Heart left ventricle (tissue), 16 donors: ENCODE data around the gene PLPPR2. TPM values are rescaled to one million over a fixed set of nuclear protein-coding genes. Genes with fewer than 3 reads are reported as not detected.

Experiments
- ATAC-seq, 4 donors: fragments of 200-7000 bp; cut with Tn5 transposase; one replicate each; pipeline ENCODE4 v1.9.1; 2020 to 2022; ENCODE audit warnings: moderate library complexity in 4 of 4, mild to moderate bottlenecking in 3 of 4, moderate number of reproducible peaks in 1 of 4
- DNase-seq, 5 donors: peaks; one replicate each; pipeline ENCODE4 v3.0.0-alpha.2; 2020
- H3K27ac ChIP-seq, 12 donors: fragments of 200-600 bp; sonication (generic) in 4 of 12; one replicate each; pipeline versions ENCODE4 v1.5.0 to v1.8.0; 2016 to 2022; ENCODE audit warnings: mild to moderate bottlenecking in 2 of 12
- H3K27me3 ChIP-seq, 9 donors: fragments of 200-600 bp; sonication (generic) in 2 of 9; one replicate each; pipeline versions ENCODE4 v1.5.1 to v1.8.0; 2016 to 2022; ENCODE audit warnings: mild to moderate bottlenecking in 3 of 9
- H3K36me3 ChIP-seq, 9 donors: fragments of 200-600 bp; sonication (generic) in 2 of 9; one replicate each; pipeline versions ENCODE4 v1.5.0 to v1.8.0; 2018 to 2022; ENCODE audit warnings: mild to moderate bottlenecking in 2 of 9
- H3K4me1 ChIP-seq, 12 donors: fragments of 200-600 bp; sonication (generic) in 4 of 12; one replicate each; pipeline versions ENCODE4 v1.5.0 to v1.8.0; 2016 to 2022; ENCODE audit warnings: mild to moderate bottlenecking in 3 of 12
- H3K4me3 ChIP-seq, 12 donors: fragments of 200-600 bp; sonication (generic) in 4 of 12; one replicate each; pipeline versions ENCODE4 v1.5.0 to v1.8.0; 2017 to 2022; ENCODE audit warnings: mild to moderate bottlenecking in 9 of 12, moderate library complexity in 4 of 12
- H3K9me3 ChIP-seq, 12 donors: fragments of 200-600 bp; sonication (generic) in 4 of 12; one replicate each; pipeline versions ENCODE4 v1.5.0 to v1.8.0; 2016 to 2022; ENCODE audit warnings: mild to moderate bottlenecking in 1 of 12
- CTCF ChIP-seq, 12 donors: fragments of 200-600 bp; sonication (generic) in 4 of 12; IDR thresholded peaks; one replicate each; pipeline versions ENCODE4 v1.5.0 to v1.8.0; 2018 to 2022; ENCODE audit warnings: antibody characterized with exemption in 12 of 12, mild to moderate bottlenecking in 5 of 12
- POLR2A ChIP-seq, 2 donors: fragments of 450-650 bp; IDR thresholded peaks; one replicate each; pipeline ENCODE4 v1.6.1; 2017; ENCODE audit warnings: antibody characterized with exemption in 2 of 2, mild to moderate bottlenecking in 2 of 2, moderate library complexity in 2 of 2
- WGBS, 4 donors: extraction: QIAGEN DNeasy Blood & Tissue Kit in 2 of 4; methylation state at CpG; one replicate each; pipeline versions ENCODE4 v1.1.5 to v1.1.7; 2013 to 2018; 5-methylcytosine and 5-hydroxymethylcytosine counted together
- intact Hi-C, 10 donors: fragments of 100-400 bp; cut with DNase I; formaldehyde crosslinking; loops; one replicate each; pipeline versions ENCODE4 v1.11.1 to v1.14.2; 2022
- polyA plus RNA-seq, 2 donors: library from polyadenylated mRNA; stranded (reverse); fragments of 200-250 nt; gene quantifications; one replicate each; pipeline ENCODE4 v1.2.3, GENCODE V29; 2013
- total RNA-seq, 9 donors: library from RNA; depleted of rRNA in 2 of 9; stranded (reverse); fragments of >200 nt in 2 of 9; fragmentation: NEBNext Ultra II Directional in 3 of 9; extraction: Animal tissue kit (Norgen Biotek cat#: 25700) in 3 of 9; gene quantifications; one replicate each; pipeline versions ENCODE4 v1.1.0 to v1.2.4, GENCODE V29; 2016 to 2023
- donor health status: ischemic (EF 13 %, LVEDD 7.1; RV severe dilation, severe dysfunction).
- donor health status: healthy with polysubstance abuse.
- donor health status: DM: no; HTN: yes; CAD: no.
- donor health status: DM: no; HTN: no; CAD: no.
- donor health status: ischemic (EF 25% LVEDD 6.9; RV normal size, moderate dysfunction).
- donor health status: ischemic (EF 25% LVEDD 5.7; RV mildly dilated, moderate dysfunction).
- donor health status: healthy.
- donor health status: DM: yes; HTN: yes; CAD: no.
- donor health status: ischemic (EF 35%, LVEDD 5.7; RV mildly dilated, moderate dysfunction).
- donor health status: nonischemic (EF 11% LVEDD 7.7; RV severe dilation, severe dysfunction).
- donor health status: DM: yes; HTN: yes; CAD: no.
- donor health status: PGD.
- donor health status: ischemic (EF 29% LVEDD 5.4; RV normal size, mild dysfunction).
- donor health status: nonischemic (EF 23%, LVEDD 6.1; RV moderate dilation, normal function).

Gene PLPPR2
- total and polyA plus RNA-seq, 11 donors, result 4.5 to 24.8 (median 11.2) TPM

GRCh38 chr19:11361771-11362731, 6.8 kb downstream of the PLPPR2 start:
- intact Hi-C loops, result no loop called here
- 59 to 80% (median 76%) methylated on average over 29 to 35 of the region's 35 CpGs for WGBS, 4 donors
- Histone ChIP-seq H3K4me3 (peak overlapping the region in 1 of 12 donors; percentile 6), H3K9me3 (no peaks in the 10 kb centered on the region), H3K4me1 (peaks cover 0 to 8% (median 0%) of the 10 kb centered on the region in 12 donors), H3K36me3 (peaks cover 0 to 63% (median 15%) of the 10 kb centered on the region in 9 donors), H3K27ac (no peak overlapping the region), H3K27me3 (no peaks in the 10 kb centered on the region)
- no peak for TF ChIP-seq POLR2A (IDR thresholded peaks at IDR 0.05)
- TF ChIP-seq CTCF (IDR thresholded peaks at IDR 0.05), result no peak
- ATAC-seq, result no peak
- DNase-seq, result no peak

GRCh38 chr19:11363881-11364280, 8.6 kb downstream of the PLPPR2 start:
- Histone ChIP-seq H3K27me3 (no peaks in the 10 kb centered on the region), H3K36me3 (peaks cover 0 to 61% (median 21%) of the 10 kb centered on the region in 9 donors), H3K27ac (no peak overlapping the region), H3K4me3 (no peak overlapping the region), H3K4me1 (peaks cover 0 to 8% (median 0%) of the 10 kb centered on the region in 12 donors), H3K9me3 (no peaks in the 10 kb centered on the region)
- intact Hi-C loops, result no loop called here
- no peak for TF ChIP-seq CTCF (IDR thresholded peaks at IDR 0.05)
- TF ChIP-seq POLR2A (IDR thresholded peaks at IDR 0.05), result no peak
- 90 to 96% (median 93%) methylated on average over 10 of the region's 10 CpGs for WGBS, 4 donors
- DNase-seq, result no peak
- ATAC-seq, result no peak

- Histone ChIP-seq H3K36me3 (peaks cover 0 to 56% (median 21%) of the 10 kb centered on the region in 9 donors), H3K27ac (no peak overlapping the region), H3K4me3 (no peak overlapping the region), H3K27me3 (no peaks in the 10 kb centered on the region), H3K4me1 (peaks cover 0 to 8% (median 0%) of the 10 kb centered on the region in 12 donors), H3K9me3 (no peaks in the 10 kb centered on the region)
- ATAC-seq (no peak), DNase-seq (no peak)
- WGBS, 4 donors, result 93 to 96% (median 94%) methylated on average over 17 to 28 of the region's 28 CpGs
- intact Hi-C loops, result no loop called here
- TF ChIP-seq CTCF (IDR thresholded peaks at IDR 0.05) (no peak), POLR2A (IDR thresholded peaks at IDR 0.05) (no peak)
Observed at GRCh38 chr19:11364296-11364904, 9.2 kb downstream of the PLPPR2 start.

GRCh38 chr19:11364935-11365334, 9.7 kb downstream of the PLPPR2 start:
- Histone ChIP-seq H3K27ac (peak overlapping the region in 1 of 12 donors; percentile 29), H3K36me3 (peaks cover 0 to 51% (median 21%) of the 10 kb centered on the region in 9 donors), H3K9me3 (no peaks in the 10 kb centered on the region), H3K4me1 (peaks cover 0 to 8% (median 0%) of the 10 kb centered on the region in 12 donors), H3K4me3 (no peak overlapping the region), H3K27me3 (no peaks in the 10 kb centered on the region)
- TF ChIP-seq POLR2A (IDR thresholded peaks at IDR 0.05) (no peak), CTCF (IDR thresholded peaks at IDR 0.05) (no peak)
- WGBS, 4 donors, result 70 to 85% (median 76%) methylated on average over 5 of the region's 5 CpGs
- no peak for DNase-seq
- intact Hi-C loops, result no loop called here
- peak in 2 of 4 donors; percentile 16 to 27 for ATAC-seq
